Middle frontal gyrus (tissue), 1 donor: ENCODE measurements around the gene PTGIS.
A peak's percentile ranks its signal among the peaks of the same experiment; 100 is the strongest.

Experiments used
- DNase-seq: peaks from one replicate; pipeline ENCODE4 v3.0.0-alpha.2; 2015; ENCODE audit warnings: low spot score; ENCODE audit errors: extremely low spot score

The PTGIS gene

DNA sequence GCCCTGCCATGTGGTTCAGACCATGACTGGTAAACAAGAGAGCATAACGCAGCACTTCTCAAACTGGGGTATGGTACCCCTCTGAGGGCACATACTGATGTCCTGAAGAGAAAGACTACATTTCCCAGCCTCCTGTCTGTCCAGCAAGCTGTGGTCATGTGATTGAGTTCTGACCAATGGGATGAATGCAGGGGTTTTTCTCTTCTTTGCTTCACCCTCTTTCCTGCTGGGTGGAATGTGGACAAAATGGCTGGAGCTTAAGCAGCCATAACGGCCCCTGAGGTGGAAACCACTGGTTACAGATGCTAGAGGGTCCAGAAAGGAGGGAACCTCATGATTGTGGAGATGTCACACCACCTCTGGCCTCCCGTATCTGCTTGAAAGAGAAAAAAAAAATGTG, 66.0 kb downstream of the PTGIS start:
- DNase-seq: no peak

DNA sequence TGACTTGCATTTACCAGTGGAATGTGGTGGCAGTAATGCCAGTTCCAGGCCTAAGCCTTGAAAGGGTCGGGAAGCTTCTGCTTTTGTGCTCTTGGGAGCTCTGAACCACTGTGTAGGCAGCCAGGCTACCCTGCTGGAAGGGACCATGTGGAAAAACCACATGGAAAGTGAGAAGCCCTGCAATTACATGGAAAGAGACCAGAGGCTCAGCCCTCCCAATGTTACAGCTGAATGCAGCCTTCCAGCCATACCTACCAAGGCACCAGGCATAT, 70.6 kb downstream of the PTGIS start:
- no peak for DNase-seq

DNA sequence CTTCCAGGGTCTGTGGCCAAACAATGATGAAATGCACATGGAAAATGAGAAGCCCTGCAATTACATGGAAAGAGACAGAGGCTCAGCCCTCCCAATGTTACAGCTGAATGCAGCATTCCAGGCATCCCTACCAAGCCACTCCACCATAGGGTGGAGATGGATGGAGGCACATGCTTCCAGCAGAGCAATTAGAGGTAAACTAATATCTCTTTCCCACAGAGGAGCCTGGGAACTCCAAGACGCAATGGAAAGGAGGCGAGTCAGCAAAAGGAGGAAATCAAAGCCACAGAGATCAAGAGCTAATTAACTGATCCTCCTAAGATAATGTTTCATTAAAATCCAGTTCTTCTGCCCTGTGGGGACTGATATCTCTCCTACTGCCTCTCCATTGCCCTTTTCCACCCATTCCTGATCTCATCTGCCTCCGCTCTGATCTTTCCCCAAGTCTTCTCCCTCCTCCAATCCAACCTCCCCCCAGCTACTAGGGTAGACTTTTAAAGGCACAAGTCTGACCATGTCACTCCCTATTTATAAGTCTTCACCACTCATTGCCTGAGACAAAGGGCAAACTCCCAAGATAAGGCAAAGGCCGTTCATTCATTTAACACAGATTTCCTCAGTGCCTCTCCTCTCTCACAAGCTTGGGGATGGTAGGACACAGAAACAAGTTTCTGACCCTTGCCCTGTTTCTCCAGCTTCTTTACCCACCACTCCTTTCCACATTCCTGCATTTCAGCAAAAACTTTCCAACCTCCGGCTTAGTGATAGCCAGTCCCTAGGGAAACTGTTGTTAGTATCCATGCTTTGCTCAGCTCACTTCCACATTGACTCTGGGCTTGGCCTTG, 71.2 kb downstream of the PTGIS start:
- no peak for DNase-seq

DNA sequence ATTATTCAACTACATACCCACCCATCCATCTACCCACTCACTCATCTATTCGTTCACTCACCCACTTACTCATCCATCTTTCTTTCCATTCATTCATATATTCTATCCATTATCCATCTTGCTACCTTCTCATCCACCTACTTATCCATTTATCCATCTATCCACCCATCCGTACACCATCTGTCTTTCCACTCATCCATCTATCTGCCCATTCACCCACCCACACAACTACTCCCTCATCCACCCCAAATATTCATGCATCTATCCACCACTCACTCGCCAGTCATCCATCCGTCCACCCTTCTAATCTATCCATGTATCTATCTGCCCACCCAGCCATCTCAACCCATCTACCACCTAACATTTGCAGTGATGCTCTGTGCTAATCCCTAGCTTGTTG, 71.9 kb downstream of the PTGIS start:
- no peak for DNase-seq

DNA sequence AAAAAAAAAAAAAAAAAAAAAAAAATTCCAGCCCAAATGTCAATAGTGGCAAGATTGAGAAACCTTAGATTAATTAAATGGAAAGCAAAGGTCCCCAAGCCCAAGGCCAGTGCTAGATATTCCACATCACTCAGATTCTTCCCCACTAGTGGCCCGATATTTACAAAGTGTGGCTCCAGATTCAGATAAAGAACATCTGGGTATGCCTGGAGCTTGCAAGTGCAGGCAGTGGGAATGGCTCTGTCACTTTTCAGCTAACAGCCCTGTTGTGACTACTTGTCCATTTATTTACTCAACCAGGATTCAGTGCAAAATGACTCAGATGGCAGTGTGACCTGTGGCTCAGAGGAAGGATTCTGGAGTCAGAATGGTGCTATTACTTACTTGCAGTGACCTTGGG, 77.2 kb downstream of the PTGIS start:
- DNase-seq: no peak

DNA sequence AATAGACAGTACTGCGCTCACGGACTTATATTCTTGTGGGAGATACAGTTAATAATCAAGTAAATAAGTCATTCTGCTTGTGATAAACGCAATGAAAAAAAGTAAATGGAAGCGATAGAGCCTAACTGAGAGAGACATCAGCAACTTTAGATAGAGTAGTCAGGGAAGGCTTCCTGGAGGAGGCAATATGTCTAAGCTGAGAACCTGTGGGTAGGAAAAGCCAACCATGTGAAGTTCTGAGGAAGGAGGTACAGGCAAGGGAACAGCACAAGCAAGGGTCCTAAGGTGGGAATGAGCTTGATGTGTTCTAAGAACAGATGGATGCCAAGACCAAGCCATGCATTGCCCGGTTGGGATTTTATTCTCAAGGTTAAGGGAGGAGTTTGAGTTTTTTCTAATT, 78.2 kb downstream of the PTGIS start:
- DNase-seq: no peak

DNA sequence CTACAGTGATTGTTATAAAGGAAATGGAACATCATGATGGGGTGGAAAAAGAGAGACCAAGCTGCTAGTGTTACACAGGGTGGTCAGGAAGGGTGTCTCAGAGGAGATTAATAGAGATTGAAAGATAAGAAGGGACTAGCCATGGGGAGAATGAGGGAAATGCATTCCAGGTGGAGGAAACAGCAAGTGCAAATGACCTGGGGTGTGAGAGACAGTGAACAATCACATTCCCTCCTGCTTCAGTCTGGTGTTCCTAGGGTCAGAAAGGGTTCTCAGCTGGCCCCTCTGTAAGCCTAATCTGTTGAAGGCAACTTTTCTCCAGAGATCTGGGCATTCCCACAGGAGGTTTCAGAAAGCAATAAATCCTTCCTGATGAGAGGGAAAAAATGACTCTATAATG, 81.9 kb downstream of the PTGIS start:
- no peak for DNase-seq

DNA sequence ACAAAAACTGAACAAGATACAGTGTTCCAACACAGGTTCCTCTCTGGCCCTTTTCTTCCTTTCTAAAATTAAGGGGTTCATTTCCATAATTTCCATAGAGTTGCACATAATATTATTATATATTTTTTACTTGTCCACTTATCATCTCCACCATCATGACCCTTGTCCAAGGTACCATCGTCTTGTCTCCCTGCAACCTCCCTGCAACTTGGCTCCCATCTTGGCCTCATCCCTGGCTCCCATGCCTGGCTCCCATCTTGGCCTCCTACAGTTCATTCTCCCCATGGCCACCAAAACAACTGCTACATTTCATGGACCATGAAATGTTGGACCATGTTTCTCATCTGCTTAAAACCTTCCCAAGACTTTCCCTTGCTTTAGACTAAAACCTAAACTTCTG, 82.4 kb downstream of the PTGIS start:
- DNase-seq: no peak

DNA sequence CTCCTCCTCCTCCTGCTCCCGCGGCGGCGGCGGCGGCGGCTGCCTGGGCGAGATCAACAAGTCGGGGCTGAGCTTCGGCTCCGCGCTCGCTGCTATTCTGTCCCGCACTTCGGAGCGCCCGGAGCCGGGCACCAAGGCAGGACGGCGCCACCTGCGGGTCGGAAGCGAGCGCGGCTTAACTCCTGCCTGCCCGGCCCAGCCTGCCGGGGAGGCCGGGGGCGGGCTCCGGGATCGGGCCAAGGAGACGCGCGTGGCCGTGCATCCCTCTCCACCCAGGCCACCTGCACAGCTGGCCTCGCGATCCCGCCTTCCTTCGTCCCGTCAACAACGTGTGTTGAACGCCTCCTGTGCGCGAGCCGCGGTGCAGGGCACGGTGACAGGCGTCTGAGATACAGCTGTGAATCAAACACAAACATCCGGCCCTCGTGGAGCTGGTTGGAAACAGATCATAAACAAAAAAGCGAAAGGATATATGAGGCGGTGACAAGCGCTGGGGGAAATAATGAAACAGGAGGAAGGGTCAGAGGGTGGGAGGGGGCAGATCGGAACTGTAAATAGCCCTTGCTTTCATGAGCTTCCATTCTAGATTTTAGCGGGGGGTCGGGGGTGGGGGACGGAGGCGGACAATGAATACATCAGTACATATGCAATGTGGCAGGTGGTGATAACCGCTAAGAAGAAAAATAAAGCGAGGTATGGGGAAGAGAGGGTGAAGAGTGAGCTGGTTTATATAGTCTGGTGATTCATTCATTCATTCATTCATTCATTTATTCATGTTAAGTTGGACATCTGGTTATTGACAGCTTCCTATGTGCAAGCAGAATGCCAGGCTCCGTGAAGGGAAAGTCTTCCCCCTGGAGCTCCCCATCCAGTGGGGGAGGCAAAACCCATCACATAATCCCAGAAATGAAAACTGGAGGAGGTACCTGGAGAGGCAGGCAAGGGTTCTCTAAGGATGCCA, 83.5 kb downstream of the PTGIS start:
- DNase-seq: peak; percentile 75

DNA sequence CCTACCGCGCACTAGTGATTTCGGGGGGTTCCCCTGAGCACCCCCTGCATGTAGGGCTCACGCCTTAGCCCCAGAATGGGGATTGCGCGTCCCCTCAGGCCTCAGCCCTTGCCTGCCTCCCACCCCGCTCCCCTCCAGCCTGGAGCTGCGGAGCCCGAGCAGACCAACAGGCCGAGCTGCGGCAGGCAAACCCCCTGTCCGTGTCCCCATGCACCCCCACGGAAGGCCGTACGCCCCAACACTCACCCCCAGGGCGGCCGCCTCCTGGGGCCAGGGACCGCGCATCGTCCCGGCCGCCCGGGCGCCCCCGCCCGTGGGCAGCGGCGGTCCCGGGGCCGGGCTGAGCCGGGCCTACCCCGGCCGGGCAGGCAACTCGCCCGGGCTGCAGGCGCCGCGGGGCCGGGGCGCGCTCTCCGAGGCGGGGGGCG, 84.2 kb downstream of the PTGIS start:
- no peak for DNase-seq

DNA sequence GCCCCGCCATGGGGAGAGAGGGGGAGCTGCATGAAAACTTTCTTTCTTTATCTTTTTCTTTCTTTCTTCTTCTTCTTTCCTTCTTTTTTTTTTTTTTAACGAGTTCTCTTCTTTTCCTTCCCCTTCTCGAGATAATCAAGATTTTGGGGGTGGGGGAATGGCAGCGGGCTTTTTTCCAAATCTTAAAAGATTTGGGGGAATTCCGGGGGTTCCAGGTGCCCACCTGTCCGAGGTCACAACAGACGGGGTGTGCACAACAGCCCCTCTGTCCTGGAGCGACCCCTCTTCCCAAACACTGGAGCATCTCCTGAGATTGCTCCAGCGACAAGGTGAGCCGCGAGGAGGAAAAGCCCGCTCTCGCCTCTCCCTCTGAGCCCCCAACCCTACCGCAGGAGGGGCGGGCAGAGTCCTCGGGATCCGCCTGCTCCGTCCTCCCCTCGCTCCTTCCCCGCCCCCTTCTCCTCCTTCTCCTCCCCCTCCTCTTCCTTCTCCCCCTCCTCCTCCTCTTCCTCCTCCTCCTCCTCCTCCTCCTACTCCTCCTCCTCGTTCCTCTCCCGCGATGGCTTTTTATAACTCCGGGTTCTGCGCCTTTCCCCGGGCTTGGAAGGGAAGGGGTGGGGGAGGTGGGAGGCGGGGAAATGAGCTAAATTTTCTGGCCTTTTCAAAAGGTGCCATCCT, 84.8 kb downstream of the PTGIS start:
- no peak for DNase-seq

DNA sequence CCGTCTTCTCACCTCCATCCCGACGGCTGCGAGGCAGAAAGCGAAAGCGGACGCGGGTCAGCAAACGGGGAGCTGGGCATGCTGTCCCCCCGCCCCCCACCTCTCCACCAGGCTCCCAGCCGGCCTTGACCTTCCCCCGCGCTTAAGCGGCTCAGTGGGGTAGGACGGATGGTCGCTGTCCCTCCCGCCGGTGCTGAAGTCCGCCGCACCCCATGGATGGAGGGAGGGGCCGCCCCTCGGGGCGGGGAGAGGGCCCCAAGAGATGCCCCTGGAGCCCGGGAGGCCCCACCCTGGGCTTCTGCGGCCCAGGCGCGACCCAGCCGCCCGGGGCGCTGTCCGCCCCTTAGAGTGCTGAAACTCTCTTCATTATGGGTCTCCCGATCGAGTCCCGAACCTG, 85.3 kb downstream of the PTGIS start, which contains the start of gene KCNB1:
TSS of gene KCNB1 (minus strand) at position 48 of the 397 bp plus-strand sequence. CDS start 188 bp downstream, outside the sequence.
- no peak for DNase-seq

DNA sequence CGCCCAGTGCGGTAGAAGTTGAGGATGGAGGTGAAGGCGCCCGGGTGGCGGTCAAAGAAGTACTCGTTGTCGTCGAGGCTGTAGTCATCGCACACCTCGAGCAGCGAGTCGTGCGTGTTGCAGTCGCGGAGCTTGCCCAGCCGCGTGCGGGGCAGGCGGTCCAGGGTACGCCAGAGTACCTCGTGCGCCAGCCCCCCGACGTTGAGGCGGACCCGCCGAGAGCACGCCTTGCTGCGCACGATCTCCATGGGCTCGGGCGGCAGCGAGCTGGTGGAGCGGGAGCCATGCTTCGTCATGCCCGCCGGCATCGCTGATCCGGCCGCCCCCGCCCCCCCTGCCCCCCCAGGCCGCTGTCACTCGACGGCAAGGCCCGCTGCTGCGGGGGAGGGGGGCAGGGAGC, 85.8 kb downstream of the PTGIS start:
- DNase-seq: no peak

DNA sequence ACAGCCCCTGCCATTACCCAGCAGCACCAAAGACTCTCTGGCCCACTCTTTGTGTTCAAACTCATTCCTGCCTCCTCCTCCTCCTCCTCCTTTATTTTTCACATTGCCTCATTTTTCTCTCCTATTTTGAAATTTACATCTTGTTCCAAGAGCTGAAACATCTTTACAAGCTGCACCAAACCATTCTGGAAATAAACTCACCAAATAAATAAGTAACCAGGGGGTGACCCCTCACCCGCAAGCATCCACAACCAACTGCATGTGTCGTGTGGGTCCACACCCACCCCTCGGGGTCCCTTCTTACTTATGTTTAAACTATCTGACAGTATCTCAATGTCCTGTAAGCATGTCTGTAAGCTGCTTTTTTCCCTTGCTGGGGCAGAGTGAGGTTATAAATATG, 86.8 kb downstream of the PTGIS start:
- no peak for DNase-seq

DNA sequence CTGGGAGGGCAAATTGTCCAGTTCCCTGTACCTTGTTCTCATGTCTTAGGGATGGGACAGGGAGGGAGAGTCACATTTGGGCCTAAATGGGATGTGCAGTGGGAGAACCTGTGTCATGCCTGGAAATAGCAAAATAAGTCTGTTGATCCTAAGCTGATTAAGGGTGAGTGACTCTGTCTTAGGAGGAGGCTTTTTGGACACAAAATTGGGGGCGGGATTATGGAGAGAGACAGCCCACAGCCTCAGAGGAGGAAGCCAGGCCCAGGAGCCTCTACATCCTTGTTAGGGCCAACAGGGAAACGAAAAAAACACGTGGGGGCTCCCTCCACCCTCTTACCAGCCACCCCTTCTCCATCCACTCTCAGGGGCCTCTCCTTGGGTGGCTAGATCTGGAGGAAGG, 87.7 kb downstream of the PTGIS start:
- DNase-seq: no peak

DNA sequence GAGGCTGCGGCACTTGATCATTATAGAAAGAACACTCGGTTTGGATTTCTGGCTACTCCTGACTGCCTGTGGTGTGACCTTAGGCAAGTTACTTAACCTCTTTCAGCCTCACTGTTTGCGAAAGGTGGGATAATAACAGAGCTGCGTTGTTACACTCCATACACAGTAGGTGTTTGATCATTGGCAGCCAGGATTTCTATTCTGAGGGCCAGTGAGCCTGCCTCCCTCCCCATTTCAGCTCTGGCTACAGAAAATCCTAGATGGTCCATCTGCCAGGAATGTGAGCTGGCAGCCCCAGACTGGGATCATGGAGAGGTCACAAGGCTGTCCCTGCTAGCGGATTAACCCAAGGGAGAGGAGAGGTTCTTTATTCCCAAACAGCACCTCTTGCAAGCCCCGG, 88.2 kb downstream of the PTGIS start:
- DNase-seq: no peak

DNA sequence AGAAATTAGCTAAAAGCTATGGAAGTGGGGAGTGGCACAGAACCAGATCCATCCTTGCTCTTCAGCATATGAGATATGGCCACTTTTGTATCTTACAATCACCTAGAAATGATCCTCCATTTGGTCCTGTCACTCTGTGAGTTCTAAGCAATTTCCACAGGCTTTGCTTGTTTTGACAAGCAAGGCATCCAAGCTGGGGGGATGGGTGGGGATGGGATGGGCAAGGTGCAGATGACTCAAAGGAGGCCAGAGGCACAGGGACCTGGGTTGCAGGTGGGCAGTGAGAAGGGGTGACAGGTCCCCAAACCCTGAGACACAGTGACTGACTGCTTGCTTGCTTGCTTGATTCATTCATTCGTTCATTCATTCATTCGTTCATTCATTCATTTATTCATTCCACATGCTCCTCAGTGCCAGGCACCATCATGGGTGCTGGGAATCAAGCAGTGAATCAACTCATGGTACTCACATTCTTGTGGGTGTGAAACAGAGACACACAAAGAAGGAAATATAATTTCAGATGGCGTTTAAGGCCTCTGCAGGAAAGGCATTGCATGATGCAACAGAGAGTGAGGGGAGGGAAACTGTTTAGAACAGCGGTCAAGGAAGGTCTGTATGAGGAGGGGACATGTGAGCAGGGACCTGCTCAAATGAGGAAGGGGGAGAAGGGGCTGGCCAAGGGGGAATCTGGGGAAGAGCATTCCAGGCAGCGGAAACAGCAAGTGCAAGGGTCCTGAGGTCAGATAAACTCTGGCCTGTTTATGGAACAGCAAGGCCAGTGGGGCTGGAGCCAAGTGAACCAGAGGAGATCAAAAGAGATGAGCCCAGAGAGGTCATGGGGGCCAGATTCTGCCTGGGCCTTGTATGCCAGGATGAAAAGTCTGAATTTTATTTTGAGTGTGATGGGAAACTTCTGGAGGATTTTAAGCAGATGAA, 88.9 kb downstream of the PTGIS start:
- no peak for DNase-seq

DNA sequence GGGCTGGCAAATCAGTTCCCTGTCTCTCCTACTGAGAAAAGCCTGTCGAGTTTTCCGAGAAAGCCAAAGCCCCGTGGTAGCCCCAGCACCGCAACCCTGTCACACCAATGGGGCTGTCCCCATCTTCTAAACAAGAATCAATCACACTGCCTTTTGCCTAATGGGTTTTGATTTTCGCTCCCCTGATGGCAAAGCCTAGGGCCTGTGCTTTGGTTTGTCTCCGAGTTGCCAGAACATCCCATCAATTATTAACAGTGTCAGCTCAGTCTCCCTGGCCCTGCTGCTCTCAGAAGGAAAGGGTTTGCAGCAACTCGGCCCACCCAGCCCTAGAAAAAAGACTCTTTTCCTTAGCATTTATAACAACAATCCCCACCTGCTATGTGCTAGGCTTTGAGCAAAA, 89.7 kb downstream of the PTGIS start:
- DNase-seq: no peak

DNA sequence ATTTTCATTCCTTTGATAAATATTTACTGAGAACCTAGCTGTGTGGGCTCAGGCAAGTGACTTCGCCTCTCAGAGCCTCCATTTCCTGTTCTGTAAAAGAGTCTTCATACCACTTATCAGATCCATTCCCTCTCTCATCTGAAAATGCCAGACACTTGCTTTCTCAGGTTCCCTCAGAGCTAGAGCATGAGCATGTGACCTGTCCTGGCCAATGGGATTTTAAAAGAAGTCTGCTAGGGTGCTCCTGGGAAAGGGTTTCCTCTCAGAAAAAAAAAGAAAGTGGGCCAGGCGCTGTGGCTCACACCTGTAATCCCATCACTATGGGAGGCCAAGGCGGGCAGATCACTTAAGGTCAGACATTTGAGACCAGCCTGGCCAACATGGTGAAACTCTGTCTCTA, 90.7 kb downstream of the PTGIS start:
- DNase-seq: no peak

DNA sequence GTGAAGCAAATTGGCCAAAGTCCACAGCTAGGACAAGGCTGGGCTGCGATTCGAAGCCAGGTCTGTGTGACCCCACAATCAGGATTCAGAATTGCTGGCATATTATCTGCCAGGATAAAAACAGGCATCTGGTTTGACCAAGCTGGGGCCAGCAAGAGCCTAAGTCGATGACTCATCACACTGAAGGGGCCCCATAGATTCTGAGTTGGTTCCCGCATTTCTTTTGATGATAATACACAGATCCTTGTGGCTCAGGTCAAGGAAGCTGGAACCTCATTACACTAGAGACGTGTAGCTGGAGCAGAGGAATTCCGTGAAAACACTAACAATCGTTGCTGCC, 92.0 kb downstream of the PTGIS start:
- DNase-seq: no peak
